Activated CD8-positive, alpha-beta memory T cell treated with anti-CD3 and anti-CD28 coated beads, Interleukin-2, amount 50 U/mL, for 24 hours (primary cell): ENCODE data around the gene PTPRG.

Experiments
- DNase-seq: peaks from one replicate; pipeline ENCODE4 v3.0.0-alpha.2; 2020; ENCODE audit errors: extremely low read depth

PTPRG gene

DNA sequence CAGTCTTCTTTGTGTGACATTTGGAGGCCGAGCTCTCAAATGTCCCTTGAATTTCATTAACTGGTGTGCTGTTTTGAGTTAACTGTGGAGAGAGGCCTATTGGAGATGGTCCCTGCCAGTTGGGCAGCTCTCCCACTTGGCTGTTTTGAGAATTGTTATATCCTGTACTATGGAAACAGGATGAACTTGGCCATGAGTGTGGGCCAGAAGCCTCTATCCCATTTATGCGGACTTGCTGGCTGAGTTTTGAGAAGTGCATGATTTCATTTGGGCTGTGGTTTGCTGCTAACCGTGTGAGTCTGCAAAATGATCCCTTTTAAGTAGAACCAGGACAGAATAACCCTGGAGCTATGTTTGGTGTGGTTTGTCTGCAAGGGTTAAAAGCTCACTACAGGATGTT, 366.0 kb downstream of the PTPRG start:
- DNase-seq, result no peak

DNA sequence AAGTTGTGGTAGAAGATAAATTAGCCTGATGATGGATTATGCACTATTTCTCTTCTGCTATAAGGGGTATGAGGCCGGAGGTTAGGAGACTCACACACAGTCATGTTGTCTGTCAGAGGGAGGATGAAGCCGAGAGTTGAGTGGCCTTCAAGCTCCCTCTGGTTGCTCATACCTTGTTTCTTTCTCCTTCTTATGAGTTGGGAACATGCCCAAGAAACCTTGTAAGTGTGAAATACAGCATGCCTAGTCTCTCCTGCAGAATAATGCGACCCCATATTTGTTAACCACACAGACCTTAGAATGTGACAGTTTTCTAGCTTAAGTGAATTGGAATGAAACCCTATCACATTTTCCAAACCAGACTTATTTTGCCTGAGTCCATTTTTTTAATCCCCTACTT, 366.7 kb downstream of the PTPRG start:
- DNase-seq, result no peak

DNA sequence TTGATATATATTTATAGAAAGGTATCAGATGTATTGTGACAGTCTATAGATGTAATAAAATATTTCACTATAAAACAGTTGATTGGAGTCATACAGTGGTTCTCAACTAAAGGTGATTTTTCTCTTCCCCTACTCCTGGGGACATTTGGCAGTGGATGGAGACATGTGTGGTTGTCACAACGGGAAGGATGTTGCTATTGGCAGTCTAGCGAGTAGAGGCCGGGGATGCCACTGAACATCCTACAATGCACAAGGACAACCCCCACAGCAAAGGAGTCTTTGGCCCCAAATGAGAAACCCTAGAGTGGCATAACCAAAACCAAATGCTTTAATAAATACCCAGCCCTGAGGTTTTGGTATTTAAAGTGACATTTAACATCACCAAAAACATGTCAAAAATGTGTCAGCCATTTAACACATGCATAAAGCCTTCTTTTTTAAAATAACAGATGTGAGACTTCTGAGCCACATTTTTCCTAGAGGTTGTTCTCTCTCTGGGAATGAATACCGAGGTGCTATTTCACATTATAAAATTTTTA, 367.5 kb downstream of the PTPRG start:
- DNase-seq, result no peak

DNA sequence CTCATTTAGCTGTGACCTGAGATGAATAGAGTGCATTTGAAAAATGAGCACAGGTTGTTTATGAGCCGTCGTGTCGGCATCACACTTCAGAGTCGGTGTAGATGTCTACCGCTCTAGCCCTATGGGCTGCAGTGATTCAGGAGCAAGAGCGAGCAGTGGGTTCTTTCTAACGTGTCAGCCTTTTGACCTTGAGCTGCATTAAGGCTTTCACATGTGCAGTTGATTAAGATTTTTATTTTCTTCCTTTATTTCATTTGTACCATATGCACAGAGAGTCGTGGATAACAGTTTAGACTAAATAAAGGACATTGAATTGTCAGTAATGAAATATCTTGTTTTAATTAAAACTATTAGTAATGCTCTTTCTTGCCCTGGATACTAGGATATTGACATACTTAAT, 368.2 kb downstream of the PTPRG start:
- DNase-seq, result no peak

DNA sequence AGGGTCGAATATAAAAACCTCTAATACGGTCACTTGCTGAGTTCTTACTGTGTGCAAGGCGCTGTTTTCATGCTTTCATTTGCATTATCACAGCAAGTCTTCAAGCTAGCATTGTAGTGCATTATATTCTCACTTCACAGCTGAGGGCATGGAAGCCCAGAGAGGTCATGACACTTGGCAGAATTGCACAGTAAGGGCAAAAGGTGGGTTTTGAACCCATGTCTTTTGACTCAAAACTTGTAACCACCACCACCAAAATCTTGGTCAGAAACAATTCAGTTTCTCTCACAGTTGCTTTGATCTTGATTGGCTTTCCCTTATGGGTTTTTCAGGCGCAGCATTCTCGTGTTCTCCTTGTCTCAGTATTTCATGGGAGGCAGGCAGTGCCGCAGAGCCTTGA, 371.1 kb downstream of the PTPRG start:
- DNase-seq, result no peak

DNA sequence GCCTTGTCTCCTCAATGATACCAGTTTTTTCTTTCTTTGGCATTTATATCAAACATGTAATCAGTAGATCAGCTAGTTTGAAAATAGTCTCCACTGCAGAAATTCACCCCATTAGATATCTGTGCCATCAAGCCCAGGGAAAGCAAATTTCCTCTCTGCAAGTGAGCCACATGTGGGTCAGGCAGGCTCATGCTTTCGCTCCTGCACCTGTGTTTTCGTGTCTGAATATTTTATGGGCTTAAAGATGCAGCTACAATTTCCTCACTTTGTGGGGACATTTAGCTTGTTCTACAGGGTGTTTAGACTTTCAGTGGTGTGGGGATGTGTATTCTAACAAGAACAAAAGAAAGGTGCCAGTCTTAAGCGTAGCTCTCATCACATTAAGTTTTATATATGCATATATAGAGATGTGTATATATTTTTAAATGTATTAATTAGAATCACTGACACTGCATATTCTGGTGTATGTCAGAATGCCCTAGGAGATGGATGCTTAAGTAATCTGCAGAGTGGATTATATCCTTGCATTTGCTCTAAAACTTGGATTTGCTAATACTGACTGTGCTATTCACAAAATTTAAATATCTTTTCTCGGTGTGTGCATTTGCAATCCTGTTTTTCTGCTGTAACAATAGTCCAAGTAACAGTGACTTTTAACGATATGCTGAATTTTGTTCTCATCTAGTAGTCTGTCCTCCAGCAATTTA, 372.6 kb downstream of the PTPRG start:
- no peak for DNase-seq

DNA sequence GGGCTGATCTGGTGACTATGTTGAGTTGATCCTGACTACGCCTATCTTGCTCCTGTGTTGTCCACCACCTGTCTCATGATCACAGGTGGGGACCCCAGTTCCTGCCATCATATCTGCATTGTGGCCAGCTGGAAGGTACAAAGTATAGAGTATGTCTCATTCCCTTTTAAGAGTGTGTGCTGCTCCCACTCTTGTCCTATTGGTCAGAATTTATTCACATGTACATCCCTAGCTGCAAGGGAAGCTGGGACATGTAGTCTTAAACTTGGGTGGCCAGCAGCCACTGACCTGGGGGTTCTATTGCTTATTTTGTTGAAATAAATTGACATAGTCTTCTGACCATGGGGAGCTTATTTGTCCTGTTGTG, 373.1 kb downstream of the PTPRG start:
- no peak for DNase-seq

DNA sequence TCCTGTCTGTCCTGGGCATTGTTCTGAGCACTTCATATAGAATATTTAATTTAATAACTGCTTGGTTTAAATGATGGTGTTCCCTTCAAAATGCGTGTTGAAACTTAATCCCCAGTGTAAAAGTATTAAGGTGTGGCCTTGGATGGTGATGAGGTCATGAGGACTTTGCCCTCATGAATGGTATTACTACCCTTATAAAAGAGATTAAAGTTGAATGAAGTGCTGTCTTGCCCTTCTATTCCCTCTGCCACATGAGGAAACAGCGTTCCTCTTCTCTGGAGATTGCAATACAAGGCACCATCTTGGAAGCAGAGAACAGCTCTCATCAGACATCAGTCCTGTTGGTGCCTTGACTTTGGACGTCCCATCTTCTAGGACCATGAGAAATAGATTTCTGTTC, 374.4 kb downstream of the PTPRG start:
- DNase-seq, result no peak

DNA sequence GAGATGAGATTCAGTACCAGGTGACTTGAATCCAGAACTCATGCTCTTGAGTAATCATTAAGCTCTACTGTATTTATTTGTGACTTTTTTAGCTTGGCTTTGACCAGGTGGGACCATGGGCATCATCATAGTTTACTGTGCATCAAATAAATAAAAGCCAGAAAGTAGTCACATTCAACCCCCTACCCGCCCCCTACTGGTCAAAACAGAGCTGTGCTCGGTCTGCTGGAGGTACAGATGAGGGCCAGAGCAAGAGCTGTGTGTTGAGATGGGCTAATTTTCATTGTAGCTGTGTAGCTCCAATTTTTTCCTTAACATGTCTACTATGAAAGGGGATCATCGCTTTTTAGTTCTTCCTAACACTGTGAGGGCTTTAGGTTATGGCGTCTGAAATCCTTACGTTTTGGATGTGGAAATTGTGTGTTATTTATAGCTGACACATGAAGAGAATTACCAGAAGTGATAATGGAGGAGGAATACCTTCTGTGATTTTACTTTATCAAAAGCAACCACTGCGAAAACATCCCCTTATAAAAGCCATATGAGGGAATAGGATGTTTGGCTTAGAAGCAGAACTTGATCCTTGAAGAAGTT, 375.1 kb downstream of the PTPRG start:
- DNase-seq, result no peak

DNA sequence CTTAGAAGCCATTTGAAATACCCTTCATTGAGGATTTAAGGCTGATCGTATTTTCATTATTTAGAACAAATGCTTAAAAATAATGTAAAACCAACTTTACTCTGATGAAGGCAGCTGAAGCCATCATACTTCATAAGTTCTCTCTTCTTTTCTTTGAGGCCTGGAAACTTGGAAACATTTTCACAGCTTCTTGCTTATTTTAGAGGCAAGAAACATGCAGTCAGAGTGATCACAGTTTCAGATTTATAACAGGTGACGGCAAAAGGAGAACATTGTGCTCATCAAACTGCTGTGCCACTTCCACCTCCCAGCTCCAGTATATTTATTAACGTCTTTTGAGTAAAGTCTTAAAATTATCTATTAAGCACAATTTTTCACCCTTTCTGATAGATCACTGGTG, 376.1 kb downstream of the PTPRG start:
- DNase-seq, result no peak

DNA sequence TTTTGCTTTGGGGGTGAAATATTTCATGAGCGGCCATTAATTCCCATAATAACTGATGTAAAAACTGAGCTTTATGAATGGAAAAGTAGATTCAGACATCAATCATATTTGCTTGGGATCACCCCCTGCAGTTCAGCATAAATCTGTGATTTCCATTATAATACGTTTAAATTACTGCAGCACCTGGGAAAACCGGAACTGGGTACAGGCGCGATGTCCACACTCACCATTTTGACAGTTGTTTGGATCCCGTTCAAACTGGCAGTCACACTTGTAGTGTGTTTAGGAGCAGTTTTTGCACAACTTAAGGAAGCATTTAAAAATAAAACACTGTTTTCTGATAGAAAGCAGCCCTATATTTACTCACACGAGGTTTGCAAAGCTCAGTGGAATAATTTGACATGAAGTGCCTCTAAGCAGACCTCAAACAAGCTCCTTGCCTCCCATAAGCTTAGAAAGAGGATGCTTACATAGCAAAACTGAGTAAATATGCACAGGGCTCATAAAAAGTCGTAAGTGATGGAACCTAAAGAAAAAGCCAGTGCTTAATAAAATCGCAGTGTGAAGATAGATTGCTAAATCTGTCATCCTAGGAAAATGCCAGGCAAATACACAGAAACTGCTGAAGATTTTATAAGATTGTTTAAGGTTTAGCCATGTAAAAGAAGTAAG, 377.6 kb downstream of the PTPRG start:
- DNase-seq, result no peak

DNA sequence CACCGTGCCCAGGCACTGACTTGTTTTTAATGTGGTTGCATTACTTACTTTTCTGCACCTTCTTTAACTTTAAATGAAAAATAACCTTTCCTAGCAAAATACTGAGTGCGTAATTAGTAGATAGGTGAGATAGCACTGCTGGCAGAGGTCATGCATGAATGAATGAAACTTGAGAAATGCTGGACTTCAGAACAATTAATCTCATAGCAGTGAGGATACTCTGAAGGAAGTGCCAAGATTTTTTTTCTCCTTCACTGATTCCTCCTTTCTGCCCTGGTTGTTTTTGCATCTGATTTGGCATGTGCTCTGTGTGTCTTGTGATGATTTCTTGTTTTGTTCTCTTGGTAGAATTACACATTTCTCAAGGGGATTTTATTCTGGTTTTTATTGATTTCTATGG, 378.9 kb downstream of the PTPRG start:
- no peak for DNase-seq

DNA sequence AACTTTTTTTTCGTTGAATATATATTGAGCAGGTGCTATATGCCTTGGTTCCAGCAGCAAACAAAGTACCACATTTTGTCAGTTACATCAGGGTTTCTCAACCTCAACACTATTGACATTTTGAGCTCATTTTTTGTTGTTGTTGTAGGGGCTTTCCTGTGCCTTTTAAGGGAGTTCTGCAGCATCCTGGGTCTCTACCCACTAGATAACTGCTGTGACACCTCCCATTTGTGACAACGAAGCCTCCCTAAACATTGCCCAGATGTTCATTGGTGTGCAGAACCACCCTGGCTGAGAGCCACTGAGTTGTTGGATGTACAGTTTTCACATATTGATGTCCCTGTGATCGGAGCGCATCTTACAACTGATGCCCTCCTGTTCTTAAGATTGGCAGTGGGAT, 382.6 kb downstream of the PTPRG start:
- DNase-seq, result no peak

DNA sequence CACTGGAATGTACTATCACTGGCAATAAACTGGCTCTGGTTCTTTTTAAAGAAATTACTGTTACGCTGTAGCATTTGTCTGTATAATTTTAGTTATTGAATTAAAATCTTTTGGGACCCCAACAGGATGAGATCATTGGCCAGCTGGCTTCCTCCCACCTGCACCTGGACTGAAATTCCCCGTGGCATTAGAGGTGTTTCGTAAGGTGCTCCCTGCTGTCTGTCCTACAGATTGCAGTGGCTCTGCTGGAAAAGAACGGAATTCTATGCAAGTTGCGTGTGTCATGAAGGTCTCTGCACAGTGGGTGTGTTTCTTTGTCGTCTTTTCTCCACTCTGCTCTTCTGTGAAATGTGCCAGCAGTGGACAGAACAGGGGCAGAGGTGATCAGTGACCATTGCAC, 383.4 kb downstream of the PTPRG start:
- no peak for DNase-seq

DNA sequence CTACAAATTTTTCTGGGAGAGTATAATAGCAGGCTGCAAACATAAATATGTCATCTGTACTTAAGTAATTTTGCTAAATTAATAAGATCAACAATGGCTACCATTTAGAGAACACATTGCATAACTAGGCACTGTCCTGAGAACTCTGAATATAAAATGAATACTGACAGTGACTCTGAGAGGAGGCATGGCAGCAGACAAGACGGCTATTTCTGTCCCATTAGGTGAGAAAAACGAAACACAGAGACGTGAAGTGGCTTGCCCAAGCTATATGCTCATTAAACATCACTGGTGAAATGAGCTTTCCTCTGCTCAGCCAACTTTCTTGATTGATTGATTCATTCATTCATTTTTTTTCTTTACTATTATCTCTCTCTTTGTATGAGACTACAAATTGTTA, 384.3 kb downstream of the PTPRG start:
- DNase-seq, result no peak

DNA sequence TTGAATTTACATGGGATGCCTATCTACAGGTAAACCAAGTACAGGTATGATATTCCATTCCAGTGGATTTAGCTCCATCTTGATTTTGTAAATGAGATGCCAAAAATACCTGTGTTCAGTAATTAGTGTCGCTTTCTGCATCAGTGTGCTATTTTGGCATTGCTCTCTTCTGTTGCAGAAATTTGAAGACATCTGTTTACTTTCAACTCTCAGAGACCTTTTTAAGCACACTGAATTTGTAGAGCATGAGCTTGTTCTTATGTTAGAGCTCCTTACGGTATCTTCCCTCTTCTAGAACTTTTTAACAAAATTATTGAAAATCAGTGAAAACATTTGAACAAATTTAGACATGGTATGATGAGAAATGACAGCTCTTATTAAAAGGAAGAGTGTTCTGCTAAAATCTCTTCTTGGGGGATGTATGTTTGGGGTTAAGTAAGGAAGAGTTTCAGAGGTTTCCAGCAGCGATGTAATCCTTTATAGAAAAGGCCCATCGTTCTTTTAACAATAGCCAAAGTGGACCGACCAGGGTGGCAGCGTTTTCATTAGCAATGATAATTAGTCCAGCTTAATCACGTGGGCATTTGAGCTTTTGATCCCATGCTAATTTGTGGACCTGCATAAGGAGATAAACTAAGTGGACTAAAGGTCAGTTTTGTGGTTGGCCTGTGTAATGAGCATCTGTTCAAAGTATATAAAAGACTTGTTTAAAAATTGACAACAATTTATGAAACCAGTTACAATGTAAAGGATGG, 385.4 kb downstream of the PTPRG start:
- no peak for DNase-seq

DNA sequence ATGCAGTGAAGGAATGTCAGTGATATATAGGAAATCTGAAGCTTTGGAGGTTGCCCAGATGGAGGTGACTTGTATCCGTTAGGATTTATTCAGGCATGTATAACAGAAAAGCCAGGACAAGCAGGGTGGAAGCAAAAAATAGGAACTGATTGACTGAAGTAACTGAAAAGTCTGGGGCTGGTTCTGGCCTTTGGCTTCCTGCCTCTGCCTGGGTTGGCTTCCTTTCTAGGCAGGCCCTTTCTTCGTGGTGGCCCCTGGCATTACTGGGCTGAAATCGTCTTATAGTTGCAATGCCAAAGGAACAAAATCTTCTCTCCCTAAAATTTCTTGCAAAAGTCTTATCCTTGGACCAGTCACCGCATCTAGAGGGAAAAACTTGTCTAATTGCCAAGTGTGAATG, 386.1 kb downstream of the PTPRG start:
- DNase-seq, result no peak

DNA sequence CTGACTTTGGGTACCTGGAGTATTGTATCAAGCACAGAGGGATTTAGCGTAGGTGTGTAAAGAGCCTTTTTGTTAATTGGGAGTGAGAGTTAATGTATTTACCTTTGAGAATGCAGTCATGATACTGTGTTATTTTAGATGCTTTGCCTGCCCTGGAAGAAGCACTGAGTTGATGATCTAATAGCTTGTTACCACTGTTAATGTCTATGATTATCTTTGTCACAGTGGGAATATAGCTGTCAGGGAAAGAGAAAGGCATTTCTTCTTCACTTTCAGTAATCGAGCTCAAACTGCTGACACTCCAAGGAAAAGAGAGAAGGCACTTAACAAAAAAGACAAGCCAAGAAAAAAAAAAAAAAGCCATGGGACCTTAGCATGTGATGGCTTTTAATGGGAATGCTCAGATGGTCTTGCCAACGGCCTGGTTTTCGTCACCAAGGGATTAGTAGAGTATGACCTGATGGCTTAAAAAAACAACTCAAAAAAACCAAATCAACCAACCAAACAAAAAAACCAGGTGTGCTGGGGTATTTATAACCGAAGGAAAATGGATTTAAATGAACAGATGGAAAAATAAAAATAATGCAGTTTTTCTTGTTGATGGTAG, 387.4 kb downstream of the PTPRG start:
- DNase-seq, result no peak

DNA sequence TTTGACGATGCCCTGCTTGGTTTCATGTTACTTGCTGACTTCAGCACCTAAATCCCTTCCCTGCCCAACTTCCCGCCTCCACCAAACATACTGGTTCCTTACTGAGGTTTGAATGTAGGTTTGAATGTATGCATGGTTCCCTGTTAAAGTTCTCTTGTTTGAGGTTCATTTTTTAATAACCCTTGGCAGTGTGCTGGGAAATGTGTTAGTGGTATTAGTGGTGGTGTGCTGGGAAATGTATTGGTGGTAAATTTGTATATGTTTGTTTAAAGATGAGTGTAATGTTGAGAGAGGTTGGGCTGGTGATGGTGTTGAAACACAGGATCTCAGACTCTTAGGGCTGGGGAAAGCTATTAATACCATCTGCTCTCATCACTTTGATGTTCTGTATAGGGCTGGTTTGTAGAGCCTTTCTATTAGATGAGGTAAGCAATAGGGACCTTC, 392.7 kb downstream of the PTPRG start:
- DNase-seq, result no peak

DNA sequence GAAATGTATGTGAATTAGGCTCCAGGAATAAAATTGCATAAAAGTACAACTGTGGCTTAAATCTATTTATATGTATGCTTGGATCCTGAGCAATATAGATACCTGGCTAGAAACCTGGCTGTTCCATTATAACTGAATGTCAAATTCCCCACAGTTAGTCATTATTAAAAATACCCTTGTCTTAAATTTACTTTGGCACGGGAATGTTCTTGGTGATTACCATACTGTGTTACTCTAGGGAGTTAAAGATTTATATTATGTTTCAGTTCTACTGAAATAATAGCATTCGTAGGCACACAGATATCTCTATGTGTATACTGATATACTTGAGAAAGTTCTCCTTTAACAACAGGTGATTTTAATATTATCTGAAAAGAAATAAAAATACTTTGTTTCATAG, 394.1 kb downstream of the PTPRG start:
- DNase-seq, result no peak

DNA sequence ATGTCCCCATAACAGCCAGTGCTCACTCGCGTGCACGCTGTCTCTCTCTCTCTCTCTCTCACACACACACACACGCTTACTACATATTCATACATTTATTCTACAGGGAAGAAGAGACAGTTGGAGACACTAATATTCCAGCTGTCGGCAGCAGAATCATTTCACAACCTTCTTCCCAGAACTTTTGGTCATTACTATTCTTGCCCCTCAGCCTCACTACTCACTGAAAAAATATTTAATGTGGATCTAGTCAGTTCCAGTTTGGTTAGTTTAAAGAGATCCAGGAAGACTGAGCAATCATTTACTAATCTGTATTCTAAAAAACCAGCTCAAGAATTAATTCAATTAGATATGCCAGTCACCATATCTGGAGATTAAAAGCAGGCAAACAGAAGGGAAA, 394.9 kb downstream of the PTPRG start:
- no peak for DNase-seq

DNA sequence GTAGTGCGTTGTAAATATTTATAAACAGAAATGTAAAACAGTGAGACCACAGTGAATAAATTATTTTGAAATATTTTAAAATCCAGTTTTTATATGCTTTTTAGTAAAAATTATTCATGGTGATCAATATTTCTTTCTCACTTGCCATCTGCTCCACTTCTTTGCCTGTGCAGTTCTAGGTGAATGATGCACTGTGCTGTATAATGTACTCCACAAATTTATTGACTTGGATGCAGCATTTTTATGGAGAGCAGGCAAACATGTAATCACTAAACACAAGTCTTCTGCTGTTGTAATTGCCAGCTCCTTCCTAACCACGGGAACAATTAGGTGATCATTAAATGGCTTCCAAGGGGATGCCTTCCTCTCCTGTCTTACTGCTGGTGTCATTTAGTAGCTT, 395.9 kb downstream of the PTPRG start:
- no peak for DNase-seq
